Vagina (tissue), 2 donors: ENCODE data around the gene LRRC7. TPM values are rescaled to one million over a fixed set of nuclear protein-coding genes. Genes with fewer than 3 reads are reported as not detected.

ENCODE experiments used
- DNase-seq, 2 donors: peaks; one replicate each; pipeline ENCODE4 v3.0.0-alpha.2; 2017; ENCODE audit errors: extremely low spot score in 2 of 2
- H3K27ac ChIP-seq: fragments of 200-600 bp; sonication (generic); one replicate; pipeline ENCODE4 v1.5.1; 2019
- H3K27me3 ChIP-seq: fragments of 200-600 bp; sonication (generic); one replicate; pipeline ENCODE4 v1.5.1; 2019
- H3K36me3 ChIP-seq, 2 donors: fragments of 200-600 bp; sonication (generic); one replicate each; pipeline ENCODE4 v1.5.1; 2017 to 2019
- H3K4me1 ChIP-seq: fragments of 200-600 bp; sonication (generic); one replicate; pipeline ENCODE4 v1.5.1; 2019
- H3K4me3 ChIP-seq, 2 donors: fragments of 200-600 bp; sonication (generic); 1 replicate in 1 of 2; 2 replicates in 1 of 2; pipeline ENCODE4 v1.5.1; 2016 to 2019
- H3K9me3 ChIP-seq: fragments of 200-600 bp; sonication (generic); one replicate; pipeline ENCODE4 v1.5.1; 2019
- POLR2A ChIP-seq, 2 donors: fragments of 450-650 bp; IDR thresholded peaks; one replicate each; pipeline ENCODE4 v1.6.1; 2017; ENCODE audit warnings: antibody characterized with exemption in 2 of 2, mild to moderate bottlenecking in 2 of 2, moderate library complexity in 2 of 2
- POLR2AphosphoS5 ChIP-seq, 2 donors: sonication (generic); formaldehyde crosslinking; IDR thresholded peaks; one replicate each; pipeline ENCODE4 v1.9.0; 2017; ENCODE audit warnings: antibody characterized with exemption in 2 of 2, mild to moderate bottlenecking in 2 of 2, low read depth in 1 of 2; ENCODE audit not compliant: insufficient read depth in 1 of 2
- intact Hi-C: fragments of 100-400 bp; cut with DNase I; formaldehyde crosslinking; loops from one replicate; pipeline ENCODE4 v1.15.1; 2023
- total RNA-seq: library from RNA; depleted of rRNA; stranded (reverse); fragments of >200 nt; gene quantifications from one replicate; pipeline ENCODE4 v1.2.3, GENCODE V29; 2016
- TF ChIP-seq, protein P1 (sequence below), 3 experiments: fragments of 450-650 bp in 2 of 3; fragments of 200-600 bp in 1 of 3; sonication (generic) in 1 of 3; IDR thresholded peaks; one replicate each; pipeline ENCODE4 v1.5.1; 2017 to 2019; ENCODE audit warnings: antibody characterized with exemption in 3 of 3, mild to moderate bottlenecking in 2 of 3, moderate library complexity in 2 of 3

The LRRC7 gene
- total RNA-seq, 1 donor from 2014 or later, result not detected

DNA sequence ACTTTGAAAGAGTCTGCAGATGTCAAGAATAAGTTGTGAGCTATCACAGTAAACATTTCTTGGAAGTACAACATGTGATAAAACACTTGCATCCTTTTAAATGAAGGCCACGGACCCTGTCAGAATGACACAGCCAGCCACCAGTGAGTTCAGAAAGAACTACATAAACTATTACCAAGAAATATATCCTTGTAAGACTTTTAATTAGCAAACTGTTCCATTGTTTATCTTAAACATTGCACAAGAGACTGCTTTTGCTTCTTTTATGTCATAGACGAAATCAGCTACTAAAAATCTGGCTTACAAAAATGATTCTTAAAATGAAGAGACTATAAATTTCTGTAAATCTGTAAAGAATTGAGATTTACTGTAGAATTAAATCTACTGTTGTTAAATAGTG is 17.9 kb downstream of the LRRC7 start:
- intact Hi-C loops, result no loop called here
- Histone ChIP-seq H3K4me1 (no peaks in the 10 kb centered on the region), H3K36me3 (no peaks in the 10 kb centered on the region)

DNA sequence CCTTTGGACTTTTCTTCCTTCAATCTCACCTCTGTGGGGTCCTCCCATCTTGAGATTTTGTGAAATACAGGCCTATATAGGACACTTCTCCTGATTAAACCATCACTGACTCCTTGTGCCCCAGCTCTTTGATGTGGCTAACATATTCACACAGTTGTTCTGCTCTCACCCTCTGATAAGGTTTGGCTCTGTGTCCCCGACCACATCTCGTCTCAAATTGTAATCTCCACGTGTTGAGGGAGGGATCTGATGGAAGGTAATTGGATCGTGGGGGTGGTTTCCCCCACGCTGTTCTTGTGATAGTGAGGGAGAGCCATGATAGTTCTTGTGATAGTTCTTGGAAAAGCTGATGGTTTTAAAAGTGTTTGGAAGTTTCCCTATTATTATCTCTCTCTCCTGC is 19.7 kb downstream of the LRRC7 start:
- no peaks in the 10 kb centered on the region for H3K27me3 ChIP-seq
- no peak for TF ChIP-seq POLR2A (IDR thresholded peaks at IDR 0.05)
- no peak for TF ChIP-seq POLR2AphosphoS5 (IDR thresholded peaks at IDR 0.05; ENCODE audit: insufficient read depth in 1 of 2, low read depth in 1 of 2)
- DNase-seq, result no peak
- intact Hi-C loops, result no loop called here
- no peaks in the 10 kb centered on the region for H3K4me1 ChIP-seq
- no peak overlapping the region for H3K27ac ChIP-seq
- H3K4me3 ChIP-seq, result no peak overlapping the region
- H3K9me3 ChIP-seq, result no peaks in the 10 kb centered on the region
- no peaks in the 10 kb centered on the region for H3K36me3 ChIP-seq

More for the DNA sequence above, 17.9 kb downstream of the LRRC7 start:
- Histone ChIP-seq H3K27me3 (no peaks in the 10 kb centered on the region), H3K27ac (no peak overlapping the region), H3K4me3 (no peak overlapping the region), H3K9me3 (no peaks in the 10 kb centered on the region)
- DNase-seq, result no peak
- TF ChIP-seq, protein P1, sequence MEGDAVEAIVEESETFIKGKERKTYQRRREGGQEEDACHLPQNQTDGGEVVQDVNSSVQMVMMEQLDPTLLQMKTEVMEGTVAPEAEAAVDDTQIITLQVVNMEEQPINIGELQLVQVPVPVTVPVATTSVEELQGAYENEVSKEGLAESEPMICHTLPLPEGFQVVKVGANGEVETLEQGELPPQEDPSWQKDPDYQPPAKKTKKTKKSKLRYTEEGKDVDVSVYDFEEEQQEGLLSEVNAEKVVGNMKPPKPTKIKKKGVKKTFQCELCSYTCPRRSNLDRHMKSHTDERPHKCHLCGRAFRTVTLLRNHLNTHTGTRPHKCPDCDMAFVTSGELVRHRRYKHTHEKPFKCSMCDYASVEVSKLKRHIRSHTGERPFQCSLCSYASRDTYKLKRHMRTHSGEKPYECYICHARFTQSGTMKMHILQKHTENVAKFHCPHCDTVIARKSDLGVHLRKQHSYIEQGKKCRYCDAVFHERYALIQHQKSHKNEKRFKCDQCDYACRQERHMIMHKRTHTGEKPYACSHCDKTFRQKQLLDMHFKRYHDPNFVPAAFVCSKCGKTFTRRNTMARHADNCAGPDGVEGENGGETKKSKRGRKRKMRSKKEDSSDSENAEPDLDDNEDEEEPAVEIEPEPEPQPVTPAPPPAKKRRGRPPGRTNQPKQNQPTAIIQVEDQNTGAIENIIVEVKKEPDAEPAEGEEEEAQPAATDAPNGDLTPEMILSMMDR (IDR thresholded peaks at IDR 0.05), result no peak
- TF ChIP-seq POLR2AphosphoS5 (IDR thresholded peaks at IDR 0.05; ENCODE audit: insufficient read depth in 1 of 2, low read depth in 1 of 2) (no peak), POLR2A (IDR thresholded peaks at IDR 0.05) (no peak)

DNA sequence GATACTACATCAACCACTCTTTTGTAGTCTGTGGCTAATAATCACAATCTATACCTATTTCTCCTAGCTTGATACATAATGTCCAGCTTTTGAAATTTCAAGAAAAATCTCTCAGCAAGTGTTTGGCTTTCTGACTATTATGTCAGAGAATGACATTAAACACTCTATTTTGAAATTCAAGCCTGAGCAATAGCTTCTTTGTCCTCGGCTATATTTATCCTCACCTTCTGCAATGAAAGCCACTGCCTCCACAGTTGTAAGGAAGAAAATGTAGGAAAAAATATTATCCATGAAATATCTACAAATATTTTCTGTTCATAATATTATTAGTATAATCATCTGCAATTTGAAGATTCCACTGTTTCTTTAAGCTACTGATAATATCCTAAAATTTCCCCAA is 22.1 kb downstream of the LRRC7 start:
- intact Hi-C loops, result no loop called here
- no peak for TF ChIP-seq POLR2AphosphoS5 (IDR thresholded peaks at IDR 0.05; ENCODE audit: insufficient read depth in 1 of 2, low read depth in 1 of 2)
- TF ChIP-seq POLR2A (IDR thresholded peaks at IDR 0.05), result no peak
- TF ChIP-seq, protein P1 (IDR thresholded peaks at IDR 0.05), result no peak
- H3K4me1 ChIP-seq, result no peaks in the 10 kb centered on the region
- H3K36me3 ChIP-seq, result no peaks in the 10 kb centered on the region
- no peaks in the 10 kb centered on the region for H3K9me3 ChIP-seq
- DNase-seq, result no peak
- H3K27me3 ChIP-seq, result no peaks in the 10 kb centered on the region
- no peak overlapping the region for H3K4me3 ChIP-seq
- H3K27ac ChIP-seq, result no peak overlapping the region

DNA sequence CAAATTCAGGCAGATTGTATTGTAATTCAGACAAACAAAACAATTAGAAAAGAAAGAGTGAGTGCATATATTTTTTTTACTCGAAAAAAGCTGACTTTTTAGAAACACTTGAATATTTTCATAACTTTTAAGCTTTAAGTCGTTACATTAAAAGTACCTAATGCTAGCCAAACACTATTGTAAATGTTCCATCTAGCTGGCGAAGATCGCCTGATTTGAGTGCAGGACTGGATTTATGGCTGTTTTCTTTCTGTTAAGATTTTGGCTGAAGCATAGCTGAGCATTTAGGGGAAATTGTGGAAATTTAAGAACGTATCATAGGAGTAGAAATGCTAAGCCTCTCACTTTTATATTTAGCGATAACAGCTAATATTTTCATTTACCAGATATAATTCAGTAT is 24.6 kb downstream of the LRRC7 start:
- Histone ChIP-seq H3K4me3 (no peak overlapping the region), H3K36me3 (no peaks in the 10 kb centered on the region), H3K4me1 (no peaks in the 10 kb centered on the region), H3K27ac (no peak overlapping the region), H3K9me3 (no peaks in the 10 kb centered on the region), H3K27me3 (no peaks in the 10 kb centered on the region)
- DNase-seq, result no peak
- TF ChIP-seq, protein P1 (IDR thresholded peaks at IDR 0.05), result no peak
- TF ChIP-seq POLR2AphosphoS5 (IDR thresholded peaks at IDR 0.05; ENCODE audit: insufficient read depth in 1 of 2, low read depth in 1 of 2) (no peak), POLR2A (IDR thresholded peaks at IDR 0.05) (no peak)
- intact Hi-C loops, result no loop called here

DNA sequence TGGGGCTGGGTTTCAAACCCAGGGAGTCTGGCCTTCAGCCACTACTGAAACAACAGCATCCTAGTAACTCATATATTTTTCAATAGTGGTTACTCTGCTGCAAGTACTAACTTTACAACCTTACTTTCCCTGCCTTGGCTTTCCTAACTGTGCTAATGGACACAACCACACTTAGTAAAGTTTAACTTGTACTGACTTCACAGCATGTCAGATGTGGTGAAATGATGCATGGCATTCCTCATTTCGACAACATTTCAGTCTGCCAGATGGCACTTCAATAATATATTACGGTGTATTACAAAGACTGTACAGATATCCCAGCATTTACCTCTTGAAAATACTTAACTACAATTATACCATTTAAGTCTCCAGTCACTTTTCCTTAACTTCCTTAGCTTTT is 27.8 kb downstream of the LRRC7 start:
- no peaks in the 10 kb centered on the region for H3K9me3 ChIP-seq
- DNase-seq, result no peak
- H3K27me3 ChIP-seq, result no peaks in the 10 kb centered on the region
- TF ChIP-seq POLR2AphosphoS5 (IDR thresholded peaks at IDR 0.05; ENCODE audit: insufficient read depth in 1 of 2, low read depth in 1 of 2), result no peak
- no peak for TF ChIP-seq POLR2A (IDR thresholded peaks at IDR 0.05)
- TF ChIP-seq, protein P1 (IDR thresholded peaks at IDR 0.05), result no peak
- intact Hi-C loops, result no loop called here
- no peaks in the 10 kb centered on the region for H3K36me3 ChIP-seq
- no peak overlapping the region for H3K4me3 ChIP-seq
- H3K4me1 ChIP-seq, result no peaks in the 10 kb centered on the region
- no peak overlapping the region for H3K27ac ChIP-seq
